GM12892 (cell line): ENCODE measurements around the gene RPGRIP1.
"Not testable (repeated sequence)": the region's sequence is repeated elsewhere in the genome, so short reads cannot be mapped to it uniquely, and the experiment has no call there.

Experiments
- DNase-seq: peaks from one replicate; pipeline ENCODE4 v3.0.0; 2011; ENCODE audit not compliant: insufficient read length
- FAIRE-seq: peaks from 2 replicates; lab custom pipeline; 2011; peaks lifted over from hg19 to GRCh38; lab: Jason Lieb, UNC
- POLR2A ChIP-seq: IDR thresholded peaks from 2 replicates; pipeline ENCODE4 v1.6.1; 2011; ENCODE audit warnings: low read depth, low read length, control low read depth
- POLR2AphosphoS5 ChIP-seq: IDR thresholded peaks from 2 replicates; pipeline ENCODE4 v1.6.1; 2011; ENCODE audit warnings: low read depth, low read length, control low read depth
- TAF1 ChIP-seq: IDR thresholded peaks from 2 replicates; pipeline ENCODE4 v1.6.1; 2011; ENCODE audit warnings: low read depth, mild to moderate bottlenecking, control low read depth, low read length, borderline replicate concordance

Gene RPGRIP1

GRCh38 chr14:21248338-21248737 lies 31.5 kb upstream of the RPGRIP1 start:
- TF ChIP-seq POLR2AphosphoS5, result no peak
- TF ChIP-seq POLR2A, result no peak; the same call in 1 of the 2 replicates
- TF ChIP-seq TAF1, result no peak
- DNase-seq (no peak), FAIRE-seq (no peak)

GRCh38 chr14:21248739-21249411 lies 31.0 kb upstream of the RPGRIP1 start:
- no peak for FAIRE-seq
- no peak for DNase-seq
- TF ChIP-seq POLR2A, result no peak
- no peak for TF ChIP-seq TAF1
- no peak; the same call in 1 of the 2 replicates for TF ChIP-seq POLR2AphosphoS5

DNA sequence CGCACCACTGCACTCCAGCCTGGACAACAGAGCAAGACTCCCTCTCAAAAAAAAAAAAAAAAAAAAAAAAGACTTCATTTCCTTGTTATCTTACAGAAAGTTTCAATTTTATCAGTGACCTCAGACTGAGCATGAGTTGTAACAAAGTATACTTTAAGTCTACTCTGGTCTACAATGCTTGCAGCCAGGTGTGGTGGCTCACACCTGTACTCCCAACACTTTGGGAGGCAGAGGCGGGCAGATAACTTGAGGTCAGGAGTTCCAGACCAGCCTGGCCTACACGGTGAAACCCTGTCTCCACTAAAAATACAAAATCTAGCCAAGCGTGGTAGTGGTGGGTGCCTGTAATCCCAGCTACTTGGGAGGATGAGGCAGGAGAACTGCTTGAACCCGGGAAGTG lies 28.7 kb upstream of the RPGRIP1 start:
- FAIRE-seq (no peak), DNase-seq (no peak)
- no peak for TF ChIP-seq POLR2A
- peak; percentile 44; the same call in 1 of the 2 replicates for TF ChIP-seq POLR2AphosphoS5

GRCh38 chr14:21252149-21252548 lies 27.7 kb upstream of the RPGRIP1 start:
- DNase-seq, result no peak
- TF ChIP-seq TAF1, result no peak
- peak; percentile 51; the same call in 1 of the 2 replicates for TF ChIP-seq POLR2A
- peak; percentile 85 for TF ChIP-seq POLR2AphosphoS5
- no peak for FAIRE-seq

GRCh38 chr14:21255385-21256101 lies 24.3 kb upstream of the RPGRIP1 start:
- FAIRE-seq (peak; percentile 40), DNase-seq (no peak)
- TF ChIP-seq POLR2AphosphoS5 (no peak; the same call in none of the 2 replicates), POLR2A (peak; percentile 65; the same call in 1 of the 2 replicates)

DNA sequence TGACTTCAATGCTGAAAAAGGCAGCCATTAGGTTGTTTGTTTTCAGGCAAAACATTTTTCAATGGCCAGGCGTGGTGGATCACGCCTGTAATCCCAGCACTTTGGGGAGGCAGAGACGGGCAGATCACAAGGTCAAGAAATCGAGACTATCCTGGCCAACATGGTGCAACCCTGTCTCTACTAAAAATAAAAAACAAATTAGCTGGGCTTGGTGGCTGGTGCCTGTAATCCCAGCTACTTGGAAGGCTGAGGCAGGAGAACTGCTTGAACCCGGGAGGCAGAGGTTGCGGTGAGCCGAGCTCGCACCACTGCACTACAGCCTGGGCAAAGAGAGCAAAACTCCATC lies 23.8 kb upstream of the RPGRIP1 start:
- not testable (repeated sequence) for DNase-seq, FAIRE-seq
- TF ChIP-seq POLR2AphosphoS5, result peak; percentile 72; the same call in 1 of the 2 replicates

DNA sequence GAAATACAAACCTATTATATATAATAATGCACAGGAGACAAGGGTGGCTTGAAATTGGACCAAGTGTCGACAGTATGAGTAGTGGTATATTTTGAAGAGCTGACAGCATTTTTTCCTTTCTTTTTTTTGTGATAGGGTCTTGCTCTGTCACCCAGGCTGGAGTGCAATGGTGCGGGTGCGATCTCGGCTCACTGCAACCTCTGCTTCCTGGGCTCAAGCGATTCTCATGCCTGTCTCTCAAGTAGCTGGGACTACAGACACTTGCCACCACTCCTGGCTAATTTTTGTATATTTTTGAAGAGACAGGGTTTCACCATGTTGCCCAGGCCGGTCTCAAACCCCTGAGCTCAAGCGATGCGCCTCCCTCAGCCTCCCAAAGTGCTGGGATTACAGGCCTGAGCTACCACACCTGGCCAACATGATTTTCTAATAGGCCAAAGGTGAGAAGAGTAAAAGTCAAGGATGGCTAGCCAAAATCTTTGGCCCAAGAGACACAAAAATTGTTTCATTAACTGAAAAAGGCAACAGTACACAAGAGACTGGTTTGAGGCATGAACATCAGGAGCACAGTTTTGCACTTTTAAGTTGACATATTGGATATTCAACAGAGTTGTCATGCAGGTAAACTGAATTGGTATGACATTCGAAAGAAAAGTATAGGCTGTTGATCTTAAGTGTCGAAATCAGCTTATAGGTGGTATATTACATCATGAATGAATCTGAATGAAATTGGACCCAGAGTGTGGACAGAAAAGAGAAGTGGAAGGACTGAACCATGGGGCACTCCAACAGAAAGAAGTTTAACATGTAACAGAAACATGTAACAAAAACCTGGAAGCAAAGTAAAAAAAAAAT lies 23.1 kb upstream of the RPGRIP1 start:
- TF ChIP-seq POLR2A, result peak; percentile 34
- TF ChIP-seq TAF1, result no peak
- TF ChIP-seq POLR2AphosphoS5, result peak; percentile 43; the same call in 1 of the 2 replicates
- FAIRE-seq (no peak), DNase-seq (no peak)

GRCh38 chr14:21257394-21257909 lies 22.4 kb upstream of the RPGRIP1 start:
- DNase-seq (no peak), FAIRE-seq (no peak)
- TF ChIP-seq POLR2AphosphoS5 (peak; percentile 78), POLR2A (peak; percentile 78), TAF1 (no peak)

- DNase-seq, result no peak
- no peak for FAIRE-seq
- TF ChIP-seq POLR2A (no peak; the same call in 1 of the 2 replicates), TAF1 (no peak), POLR2AphosphoS5 (no peak; the same call in 1 of the 2 replicates)
Measured at GRCh38 chr14:21258005-21258888, 21.6 kb upstream of the RPGRIP1 start.

- TF ChIP-seq POLR2AphosphoS5 (peak; percentile 94), POLR2A (peak; percentile 86), TAF1 (no peak)
- no peak for DNase-seq
- FAIRE-seq, result no peak
Measured at GRCh38 chr14:21258889-21259787, 20.7 kb upstream of the RPGRIP1 start.
